Activated naive CD4-positive, alpha-beta T cell treated with anti-CD3 and anti-CD28 coated beads, Interleukin-2, amount 50 U/mL, for 72 hours (primary cell): ENCODE data around the gene VCL. TPM values are rescaled to one million over a fixed set of nuclear protein-coding genes. Genes with fewer than 3 reads are reported as not detected.

Experiments used
- ATAC-seq, 2 donors: fragments of 150-1000 bp; cut with Tn5 transposase; 2 replicates each; pipeline ENCODE4 v1.10.0; 2021; ENCODE audit warnings: mild to moderate bottlenecking in 2 of 2, moderate library complexity in 2 of 2
- DNase-seq, 2 donors: peaks; one replicate each; pipeline ENCODE4 v3.0.0; 2021 to 2022; ENCODE audit warnings: low spot score in 2 of 2
- H3K27ac Mint-ChIP-seq, 2 donors: one replicate each; pipeline ENCODE4 v1.8.0; 2022; ENCODE audit warnings: mild to moderate bottlenecking in 2 of 2, mixed read lengths in 2 of 2
- H3K36me3 Mint-ChIP-seq, 2 donors: one replicate each; pipeline ENCODE4 v1.8.0; 2022; ENCODE audit warnings: mixed read lengths in 2 of 2
- H3K9me3 Mint-ChIP-seq, 2 donors: one replicate each; pipeline ENCODE4 v1.8.0; 2022; ENCODE audit warnings: mixed read lengths in 2 of 2
- total RNA-seq, 2 donors: library from RNA; stranded (reverse); gene quantifications; one replicate each; pipeline ENCODE4 v1.2.3, GENCODE V29; 2022

The VCL gene
- total RNA-seq, 2 donors from 2014 or later, result 9.7 to 15.6 TPM

DNA sequence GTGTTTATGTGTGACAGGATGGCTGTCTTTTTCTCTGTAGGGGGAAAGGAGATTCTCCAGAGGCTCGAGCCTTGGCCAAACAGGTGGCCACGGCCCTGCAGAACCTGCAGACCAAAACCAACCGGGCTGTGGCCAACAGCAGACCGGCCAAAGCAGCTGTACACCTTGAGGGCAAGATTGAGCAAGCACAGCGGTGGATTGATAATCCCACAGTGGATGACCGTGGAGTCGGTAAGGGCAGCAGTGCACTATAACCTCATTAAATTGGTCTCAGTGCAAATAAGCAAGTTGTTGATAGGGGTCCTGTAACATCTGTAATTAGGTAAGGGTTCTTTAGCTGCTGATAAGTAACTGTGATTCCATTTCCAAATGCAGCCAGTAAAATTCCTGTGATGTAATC, 96.3 kb downstream of the VCL start:
- no peak overlapping the region for H3K27ac Mint-ChIP-seq

DNA sequence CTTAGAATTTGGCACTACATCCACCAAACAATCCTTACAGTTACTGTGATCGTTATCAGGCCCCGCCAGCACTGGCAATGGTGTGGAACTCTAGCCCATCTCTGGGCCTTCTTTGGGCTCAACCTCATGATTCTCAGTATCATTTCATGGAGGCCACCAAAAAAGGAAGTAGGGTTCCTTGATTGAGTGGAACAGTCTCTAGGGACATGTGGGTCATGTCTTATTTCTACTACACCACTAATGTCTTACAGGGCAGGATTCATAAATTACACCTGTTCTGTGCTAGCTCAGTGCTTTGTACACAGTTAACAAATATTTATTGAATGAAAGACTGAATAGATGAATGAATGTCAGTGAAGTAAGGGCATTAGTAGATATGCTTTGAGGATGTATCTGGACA, 98.9 kb downstream of the VCL start:
- H3K27ac Mint-ChIP-seq, result peak overlapping the region in 1 of 2 donors; percentile 68
- no peaks in the 10 kb centered on the region for H3K9me3 Mint-ChIP-seq
- H3K36me3 Mint-ChIP-seq, result no peaks in the 10 kb centered on the region
- DNase-seq (no peak), ATAC-seq (no peak)

More for the DNA sequence above, 96.3 kb downstream of the VCL start:
- no peaks in the 10 kb centered on the region for H3K36me3 Mint-ChIP-seq
- H3K9me3 Mint-ChIP-seq, result no peaks in the 10 kb centered on the region
- DNase-seq, result no peak
- ATAC-seq, result no peak

DNA sequence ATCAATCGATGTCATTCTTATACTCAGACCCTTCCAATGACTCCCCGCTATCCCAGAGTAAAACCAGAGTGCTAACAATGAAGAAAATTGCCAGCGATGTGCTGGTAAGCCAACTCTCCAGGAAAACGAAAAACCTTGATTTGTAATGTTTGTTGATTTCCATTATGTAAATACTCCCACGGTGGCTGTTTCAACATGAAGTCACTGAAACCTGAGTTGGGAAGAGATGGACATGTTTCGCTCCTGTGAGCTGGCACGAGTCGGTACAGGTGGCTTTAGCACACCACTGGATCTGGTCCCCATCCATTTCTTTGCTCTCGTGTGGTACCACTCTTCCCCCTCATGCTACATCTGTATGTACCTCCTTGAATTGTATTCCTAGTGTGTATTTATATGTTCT, 99.9 kb downstream of the VCL start:
- Mint-ChIP-seq H3K27ac (no peak overlapping the region), H3K36me3 (no peaks in the 10 kb centered on the region), H3K9me3 (no peaks in the 10 kb centered on the region)
- ATAC-seq (no peak), DNase-seq (no peak)

DNA sequence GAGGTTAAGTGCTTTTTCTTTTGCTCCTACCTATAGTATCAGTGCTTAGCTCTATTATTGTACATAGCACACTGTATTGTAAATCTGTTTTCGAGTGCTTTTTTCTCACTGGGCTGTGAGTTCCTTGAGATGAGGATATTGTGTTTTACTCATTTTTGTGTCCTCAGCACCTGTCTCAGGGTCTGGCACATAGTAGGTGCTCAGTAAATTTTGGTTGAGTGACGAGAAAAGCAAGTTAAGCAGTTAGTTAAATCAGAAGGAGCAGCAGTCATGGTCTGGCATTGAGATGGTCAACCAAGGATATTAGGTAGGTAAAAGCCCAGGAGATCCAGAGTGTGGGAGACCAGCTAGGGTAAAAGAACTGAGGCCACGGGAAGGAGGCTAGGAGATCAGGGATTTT, 101.5 kb downstream of the VCL start:
- Mint-ChIP-seq H3K27ac (peak overlapping the region in 1 of 2 donors; percentile 37), H3K36me3 (no peaks in the 10 kb centered on the region)
- no peak for DNase-seq

DNA sequence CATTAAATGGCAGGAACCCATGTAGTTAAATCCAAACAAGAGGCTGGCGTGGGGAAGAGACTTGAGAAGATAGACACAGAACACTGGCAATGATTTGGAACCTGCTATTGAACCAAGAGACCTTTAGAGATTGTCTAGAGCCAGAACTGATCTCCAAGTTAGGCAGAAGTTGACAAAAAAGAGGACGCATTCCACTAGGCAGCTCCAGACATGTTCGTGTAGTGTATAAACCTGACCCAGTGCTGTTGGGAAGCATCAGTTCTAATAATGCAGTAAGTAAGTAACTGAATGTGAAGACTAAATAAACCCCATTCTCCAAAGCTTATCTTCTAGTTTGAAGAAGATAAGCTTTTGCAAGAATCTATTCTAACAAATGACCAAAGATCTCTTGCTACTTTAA, 101.9 kb downstream of the VCL start:
- no peak for DNase-seq
- H3K9me3 Mint-ChIP-seq, result no peaks in the 10 kb centered on the region
- H3K36me3 Mint-ChIP-seq, result no peaks in the 10 kb centered on the region
- peak overlapping the region in 1 of 2 donors; percentile 37 for H3K27ac Mint-ChIP-seq
- no peak for ATAC-seq

More for the DNA sequence above, 101.5 kb downstream of the VCL start:
- H3K9me3 Mint-ChIP-seq, result no peaks in the 10 kb centered on the region
- no peak for ATAC-seq

DNA sequence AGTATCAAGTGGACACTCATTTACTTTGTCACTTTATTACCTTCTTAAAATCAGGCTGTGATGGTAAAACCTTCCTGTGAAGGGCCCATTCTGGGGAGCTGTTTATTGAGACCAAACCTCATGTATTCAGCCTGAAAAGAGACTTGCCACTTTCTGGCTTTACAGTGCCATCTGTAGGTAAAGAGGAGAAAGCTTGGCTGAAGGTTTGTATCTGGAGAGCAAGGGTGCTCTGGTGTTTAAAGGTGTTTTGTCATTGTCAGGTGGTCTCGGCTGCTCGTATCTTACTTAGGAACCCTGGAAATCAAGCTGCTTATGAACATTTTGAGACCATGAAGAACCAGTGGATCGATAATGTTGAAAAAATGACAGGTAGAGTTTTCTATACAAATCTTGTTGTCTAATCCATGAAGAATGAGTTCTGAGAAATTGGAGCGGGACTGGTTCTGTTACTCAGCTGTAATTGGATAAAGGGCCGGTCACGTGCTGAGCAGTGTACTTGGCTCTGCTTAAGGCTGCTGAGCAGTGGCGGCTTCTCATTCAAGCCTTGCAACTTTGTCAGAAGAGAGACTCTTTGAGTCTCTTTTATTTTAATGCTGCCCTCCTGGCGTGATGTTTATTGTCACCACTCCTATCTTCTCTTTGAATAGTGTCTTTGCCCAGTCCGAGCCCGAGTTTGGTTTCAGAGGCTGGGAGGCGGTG, 105.8 kb downstream of the VCL start:
- Mint-ChIP-seq H3K36me3 (peaks cover 0 to 7% of the 10 kb centered on the region in 2 donors), H3K27ac (no peak overlapping the region), H3K9me3 (no peaks in the 10 kb centered on the region)
- no peak for ATAC-seq
- DNase-seq, result no peak

GRCh38 chr10:74104480-74104879, 106.6 kb downstream of the VCL start:
- ATAC-seq, result no peak
- DNase-seq, result no peak
- no peaks in the 10 kb centered on the region for H3K9me3 Mint-ChIP-seq
- H3K36me3 Mint-ChIP-seq, result peaks cover 0 to 7% of the 10 kb centered on the region in 2 donors
- no peak overlapping the region for H3K27ac Mint-ChIP-seq

DNA sequence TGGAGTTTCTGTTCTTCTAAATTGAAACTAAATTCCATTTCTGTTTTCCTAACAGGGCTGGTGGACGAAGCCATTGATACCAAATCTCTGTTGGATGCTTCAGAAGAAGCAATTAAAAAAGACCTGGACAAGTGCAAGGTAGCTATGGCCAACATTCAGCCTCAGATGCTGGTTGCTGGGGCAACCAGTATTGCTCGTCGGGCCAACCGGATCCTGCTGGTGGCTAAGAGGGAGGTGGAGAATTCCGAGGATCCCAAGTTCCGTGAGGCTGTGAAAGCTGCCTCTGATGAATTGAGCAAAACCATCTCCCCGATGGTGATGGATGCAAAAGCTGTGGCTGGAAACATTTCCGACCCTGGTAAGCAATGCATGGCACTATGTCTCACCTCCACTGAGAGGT, 107.1 kb downstream of the VCL start:
- ATAC-seq, result no peak
- H3K36me3 Mint-ChIP-seq, result peaks cover 0 to 7% of the 10 kb centered on the region in 2 donors

DNA sequence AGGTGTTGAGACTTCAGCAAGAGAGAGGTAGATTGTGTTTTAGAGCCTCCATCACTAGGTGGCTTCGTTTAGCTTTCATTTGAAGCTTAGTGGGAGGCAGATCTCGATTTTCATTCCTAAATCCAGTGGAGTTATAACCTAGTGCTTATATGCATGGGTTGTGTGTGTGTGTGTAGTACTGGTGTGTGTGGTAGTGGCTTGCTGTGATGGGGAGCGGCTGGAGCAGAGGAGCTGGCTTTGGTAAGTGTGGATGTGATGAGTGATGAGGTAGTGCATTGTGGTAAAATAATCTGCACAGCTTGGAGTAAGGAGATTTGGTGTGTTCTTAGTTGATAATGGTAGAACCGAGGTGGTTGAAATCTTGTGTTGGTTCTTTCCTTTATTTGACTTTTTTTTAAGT, 109.5 kb downstream of the VCL start:
- Mint-ChIP-seq H3K36me3 (peaks cover 0 to 13% of the 10 kb centered on the region in 2 donors), H3K27ac (peak overlapping the region; percentile 19 to 46), H3K9me3 (no peaks in the 10 kb centered on the region)
- DNase-seq (no peak), ATAC-seq (no peak)

More for the DNA sequence above, 107.1 kb downstream of the VCL start:
- H3K9me3 Mint-ChIP-seq, result no peaks in the 10 kb centered on the region
- H3K27ac Mint-ChIP-seq, result no peak overlapping the region
- DNase-seq, result no peak

GRCh38 chr10:74109452-74109851, 111.5 kb downstream of the VCL start:
- DNase-seq (no peak), ATAC-seq (no peak)
- H3K9me3 Mint-ChIP-seq, result no peaks in the 10 kb centered on the region
- peaks cover 4 to 14% of the 10 kb centered on the region in 2 donors for H3K36me3 Mint-ChIP-seq
- H3K27ac Mint-ChIP-seq, result no peak overlapping the region

- H3K27ac Mint-ChIP-seq, result peak overlapping the region in 1 of 2 donors; percentile 73
- peaks cover 4 to 14% of the 10 kb centered on the region in 2 donors for H3K36me3 Mint-ChIP-seq
Measured at GRCh38 chr10:74110120-74110519, 112.2 kb downstream of the VCL start.

GRCh38 chr10:74111799-74112198, 113.9 kb downstream of the VCL start:
- peaks cover 13 to 14% of the 10 kb centered on the region in 2 donors for H3K36me3 Mint-ChIP-seq
- H3K9me3 Mint-ChIP-seq, result no peaks in the 10 kb centered on the region
- DNase-seq (no peak), ATAC-seq (no peak)
- no peak overlapping the region for H3K27ac Mint-ChIP-seq

More at GRCh38 chr10:74110120-74110519, 112.2 kb downstream of the VCL start:
- no peaks in the 10 kb centered on the region for H3K9me3 Mint-ChIP-seq
- DNase-seq, result no peak
- no peak for ATAC-seq

DNA sequence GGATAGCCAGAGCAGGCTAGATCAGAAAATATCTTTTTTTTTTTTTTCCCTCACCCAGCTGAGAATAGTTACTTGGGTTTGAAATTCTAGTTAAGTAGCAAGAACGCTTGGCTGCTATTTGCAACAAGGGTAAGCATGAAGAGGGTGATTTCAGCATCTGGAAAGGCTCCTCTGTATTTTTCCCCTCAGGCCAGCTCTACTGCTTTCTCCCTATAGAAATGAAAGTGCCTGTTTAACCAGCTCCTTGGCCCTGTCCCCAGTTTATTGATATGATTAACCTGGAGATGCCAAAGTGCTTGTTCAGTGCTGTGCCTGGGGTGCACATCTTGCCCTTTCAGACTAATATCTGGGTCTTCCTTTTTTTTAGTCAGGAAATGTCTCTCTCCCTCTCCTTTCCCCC, 115.6 kb downstream of the VCL start:
- no peak for ATAC-seq
- Mint-ChIP-seq H3K9me3 (no peaks in the 10 kb centered on the region), H3K36me3 (peaks cover 9 to 16% of the 10 kb centered on the region in 2 donors), H3K27ac (peak overlapping the region; percentile 6 to 72)
- DNase-seq, result no peak

DNA sequence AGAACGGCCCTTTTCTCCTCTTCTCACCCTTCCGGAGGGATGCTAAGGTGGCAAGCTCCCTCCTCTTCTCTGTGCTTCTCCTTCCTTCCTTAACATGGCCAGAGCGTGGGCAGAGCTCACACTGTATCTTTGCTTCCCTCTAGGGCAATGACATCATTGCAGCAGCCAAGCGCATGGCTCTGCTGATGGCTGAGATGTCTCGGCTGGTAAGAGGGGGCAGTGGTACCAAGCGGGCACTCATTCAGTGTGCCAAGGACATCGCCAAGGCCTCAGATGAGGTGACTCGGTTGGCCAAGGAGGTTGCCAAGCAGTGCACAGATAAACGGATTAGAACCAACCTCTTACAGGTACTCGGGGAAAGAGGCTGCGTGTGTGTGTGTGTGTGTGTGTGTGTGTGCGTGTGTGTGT, 116.1 kb downstream of the VCL start:
- peak overlapping the region; percentile 6 to 72 for H3K27ac Mint-ChIP-seq
- H3K36me3 Mint-ChIP-seq, result peaks cover 14 to 16% of the 10 kb centered on the region in 2 donors
- DNase-seq (no peak), ATAC-seq (no peak)
- H3K9me3 Mint-ChIP-seq, result no peaks in the 10 kb centered on the region

DNA sequence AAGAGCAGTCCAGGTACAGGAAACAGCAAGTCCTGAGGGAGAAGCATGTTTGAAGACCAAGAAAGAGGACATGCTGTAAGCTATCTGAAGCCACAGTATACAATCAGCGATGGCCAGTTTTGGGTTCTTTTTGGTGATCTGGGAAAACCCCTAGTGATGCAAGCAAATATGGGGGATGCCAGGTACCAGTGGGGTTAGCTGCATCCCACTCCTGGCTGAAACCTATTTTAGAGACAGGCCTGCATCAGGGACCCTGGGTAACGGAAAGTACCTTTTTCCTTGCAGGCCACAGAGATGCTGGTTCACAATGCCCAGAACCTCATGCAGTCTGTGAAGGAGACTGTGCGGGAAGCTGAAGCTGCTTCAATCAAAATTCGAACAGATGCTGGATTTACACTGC, 119.8 kb downstream of the VCL start:
- DNase-seq, result no peak
- H3K27ac Mint-ChIP-seq, result peak overlapping the region; percentile 52 to 80
- no peak for ATAC-seq
- no peaks in the 10 kb centered on the region for H3K9me3 Mint-ChIP-seq
- H3K36me3 Mint-ChIP-seq, result peaks cover 10 to 16% of the 10 kb centered on the region in 2 donors

DNA sequence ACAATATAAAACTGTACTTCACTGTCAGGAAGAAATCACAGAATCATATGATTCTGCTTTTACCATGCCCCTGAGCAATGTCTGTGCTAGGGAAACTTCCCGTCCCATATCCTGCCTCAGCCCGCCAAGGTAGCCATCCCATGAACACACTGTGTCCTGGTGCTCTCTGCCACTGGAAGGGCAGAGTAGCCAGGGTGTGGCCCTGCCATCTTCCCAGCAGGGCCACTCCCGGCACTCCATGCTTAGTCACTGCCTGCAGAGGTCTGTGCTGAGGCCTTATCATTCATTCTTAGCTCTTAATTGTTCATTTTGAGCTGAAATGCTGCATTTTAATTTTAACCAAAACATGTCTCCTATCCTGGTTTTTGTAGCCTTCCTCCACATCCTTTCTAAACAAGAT, 120.9 kb downstream of the VCL start:
- Mint-ChIP-seq H3K36me3 (peaks cover 10 to 15% of the 10 kb centered on the region in 2 donors), H3K9me3 (no peaks in the 10 kb centered on the region), H3K27ac (peak overlapping the region; percentile 80 to 91)
- no peak for DNase-seq
- ATAC-seq, result no peak

DNA sequence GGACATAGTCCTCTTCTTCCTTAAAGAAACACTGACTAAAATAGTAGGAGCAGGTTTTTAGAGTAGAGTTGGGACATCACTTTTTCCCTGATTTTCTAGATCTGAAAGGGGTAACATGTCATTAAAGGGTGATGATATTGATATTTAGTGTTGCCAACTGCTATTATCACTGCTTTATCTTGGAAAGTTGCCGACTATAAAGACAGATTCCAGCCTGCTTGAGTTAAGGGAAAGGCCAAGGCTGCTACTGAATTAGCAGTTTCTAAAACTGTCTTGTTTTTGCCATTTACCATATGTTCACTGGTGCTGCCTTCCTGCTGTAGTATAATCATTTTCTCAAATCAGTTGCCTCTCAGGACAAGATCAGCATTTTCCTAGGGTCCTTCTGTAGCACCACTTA, 123.0 kb downstream of the VCL start:
- peaks cover 10 to 11% of the 10 kb centered on the region in 2 donors for H3K36me3 Mint-ChIP-seq
- peak overlapping the region in 1 of 2 donors; percentile 73 for H3K27ac Mint-ChIP-seq
- H3K9me3 Mint-ChIP-seq, result no peaks in the 10 kb centered on the region
- no peak for DNase-seq
- no peak for ATAC-seq

DNA sequence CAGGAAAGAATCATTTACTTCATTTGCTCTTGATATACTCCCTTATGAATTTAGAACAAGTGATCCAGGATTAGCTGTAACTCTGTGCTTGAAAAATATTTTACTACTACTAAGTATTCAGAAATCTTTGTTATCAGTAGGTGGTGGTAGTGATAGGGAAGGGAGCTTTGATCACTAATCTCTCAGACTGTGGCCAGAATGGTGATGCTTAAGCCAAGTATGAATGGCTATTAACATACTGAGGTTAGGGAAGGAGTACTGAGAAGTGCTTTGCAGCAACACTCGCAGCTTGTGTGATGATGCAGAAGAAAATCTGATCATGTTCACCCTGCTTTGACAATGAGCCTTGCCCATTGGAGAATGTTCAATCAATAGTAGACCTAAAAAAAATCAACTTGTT, 123.5 kb downstream of the VCL start:
- H3K36me3 Mint-ChIP-seq, result peaks cover 7 to 10% of the 10 kb centered on the region in 2 donors
- no peak for ATAC-seq
- no peak for DNase-seq
- H3K27ac Mint-ChIP-seq, result peak overlapping the region; percentile 6 to 73
- no peaks in the 10 kb centered on the region for H3K9me3 Mint-ChIP-seq
